SK-N-SH treated with all-trans-retinoic acid at 6 μM for 48 hours (cell line): ENCODE measurements around the gene UPK3BL2.
"Not testable (repeated sequence)": the region's sequence is repeated elsewhere in the genome, so short reads cannot be mapped to it uniquely, and the experiment has no call there.

Source experiments
- ATAC-seq: fragments of 200-7000 bp; cut with Tn5 transposase; 3 replicates; pipeline ENCODE4 v1.9.1; 2020; ENCODE audit warnings: mild to moderate bottlenecking, moderate library complexity

Gene UPK3BL2

GRCh38 chr7:102543596-102543995 is at the start of gene UPK3BL2:
Gene UPK3BL2 (minus strand): TSS chr7:102543696. CDS start chr7:102543636, 60 bp downstream.
- ATAC-seq, result not testable (repeated sequence)

- ATAC-seq, result peak; percentile 60
Measured at GRCh38 chr7:102592477-102593019, 49.1 kb upstream of the UPK3BL2 start.

GRCh38 chr7:102589857-102590256 is 46.4 kb upstream of the UPK3BL2 start:
- ATAC-seq, result peak; percentile 92

GRCh38 chr7:102583495-102583894 is 40.0 kb upstream of the UPK3BL2 start:
- not testable (repeated sequence) for ATAC-seq

- not testable (repeated sequence) for ATAC-seq
Measured at GRCh38 chr7:102581722-102582121, 38.2 kb upstream of the UPK3BL2 start.

GRCh38 chr7:102578486-102578885 is 35.0 kb upstream of the UPK3BL2 start:
- not testable (repeated sequence) for ATAC-seq

GRCh38 chr7:102577315-102578240 is 34.1 kb upstream of the UPK3BL2 start:
- ATAC-seq, result not testable (repeated sequence)

GRCh38 chr7:102576363-102576762 is 32.9 kb upstream of the UPK3BL2 start:
- not testable (repeated sequence) for ATAC-seq

- ATAC-seq, result not testable (repeated sequence)
Measured at GRCh38 chr7:102574607-102575006, 31.1 kb upstream of the UPK3BL2 start.

- ATAC-seq, result peak; percentile 96
Measured at GRCh38 chr7:102572261-102573239, 29.1 kb upstream of the UPK3BL2 start, which contains the start of gene POLR2J3. Gene POLR2J3 (minus strand): TSS chr7:102572583. CDS start chr7:102572521, 62 bp downstream.

- not testable (repeated sequence) for ATAC-seq
Measured at GRCh38 chr7:102568620-102569019, 25.1 kb upstream of the UPK3BL2 start.

- not testable (repeated sequence) for ATAC-seq
Measured at GRCh38 chr7:102550808-102551422, 7.4 kb upstream of the UPK3BL2 start, which contains the start of gene SPDYE2. Gene SPDYE2 (plus strand): TSS chr7:102551226. CDS start chr7:102553256, 2,030 bp downstream.

GRCh38 chr7:102546353-102546752 is 2.9 kb upstream of the UPK3BL2 start:
- peak; percentile 66 for ATAC-seq

- not testable (repeated sequence) for ATAC-seq
Measured at GRCh38 chr7:102545288-102545687, 1.8 kb upstream of the UPK3BL2 start.

- not testable (repeated sequence) for ATAC-seq
Measured at GRCh38 chr7:102544372-102544771, 876 bp upstream of the UPK3BL2 start.

GRCh38 chr7:102542771-102543170 is 725 bp downstream of the UPK3BL2 start:
- ATAC-seq, result not testable (repeated sequence)

GRCh38 chr7:102542083-102542482 is 1.4 kb downstream of the UPK3BL2 start:
- not testable (repeated sequence) for ATAC-seq

GRCh38 chr7:102540604-102541003 is 2.9 kb downstream of the UPK3BL2 start:
- not testable (repeated sequence) for ATAC-seq

- ATAC-seq, result not testable (repeated sequence)
Measured at GRCh38 chr7:102535062-102535615, 8.4 kb downstream of the UPK3BL2 start.

GRCh38 chr7:102532127-102532526 is 11.4 kb downstream of the UPK3BL2 start:
- ATAC-seq, result peak; percentile 36

- peak; percentile 41 for ATAC-seq
Measured at GRCh38 chr7:102531583-102531982, 11.9 kb downstream of the UPK3BL2 start.
